Calu3 (cell line): ENCODE measurements around the gene RNF213. TPM values are rescaled to one million over a fixed set of nuclear protein-coding genes. Genes with fewer than 3 reads are reported as not detected.
"Not testable (repeated sequence)": the region's sequence is repeated elsewhere in the genome, so short reads cannot be mapped to it uniquely, and the experiment has no call there.

Source experiments
- BruUV-seq: library from RNA; stranded (reverse); fragments of 400-500 nt; replicated peaks from 2 replicates; lab custom pipeline; 2021; lab: Mats Ljungman, UMichigan
- CTCF ChIA-PET: fragments of 300-600 bp; sonication (Branson Sonifier 250); formaldehyde crosslinking; loops from one replicate; lab custom pipeline; 2022; ENCODE audit warnings: antibody characterized with exemption; lab: Charles Lee
- DNase-seq: peaks from one replicate; pipeline ENCODE4 v3.0.0; 2022
- H3K27ac Mint-ChIP-seq: one replicate; pipeline ENCODE4 v1.8.0; 2022; ENCODE audit warnings: mixed read lengths; ENCODE audit not compliant: unreplicated experiment
- H3K27me3 Mint-ChIP-seq: one replicate; pipeline ENCODE4 v1.8.0; 2022; ENCODE audit warnings: mixed read lengths; ENCODE audit not compliant: unreplicated experiment
- H3K36me3 Mint-ChIP-seq: one replicate; pipeline ENCODE4 v1.8.0; 2022; ENCODE audit warnings: mild to moderate bottlenecking, moderate library complexity, mixed read lengths; ENCODE audit not compliant: insufficient read depth, unreplicated experiment
- H3K4me1 Mint-ChIP-seq: one replicate; pipeline ENCODE4 v1.8.0; 2022; ENCODE audit warnings: mild to moderate bottlenecking, low read depth, mixed read lengths; ENCODE audit not compliant: unreplicated experiment
- H3K4me3 Mint-ChIP-seq: one replicate; pipeline ENCODE4 v1.8.0; 2022; ENCODE audit warnings: mild to moderate bottlenecking, low read depth, moderate library complexity, mixed read lengths; ENCODE audit not compliant: unreplicated experiment
- H3K9me3 Mint-ChIP-seq: one replicate; pipeline ENCODE4 v1.8.0; 2022; ENCODE audit warnings: low read depth, mixed read lengths; ENCODE audit not compliant: unreplicated experiment
- CTCF ChIP-seq: fragments of 200-600 bp; IDR thresholded peaks from one replicate; pipeline ENCODE4 v1.8.0; 2022; ENCODE audit warnings: antibody characterized with exemption; ENCODE audit not compliant: unreplicated experiment
- intact Hi-C: fragments of 100-400 bp; cut with micrococcal nuclease; formaldehyde crosslinking; loops from one replicate; pipeline ENCODE4 v1.10.0; 2022; ENCODE audit not compliant: unreplicated experiment
- total RNA-seq: library from RNA; stranded (reverse); gene quantifications from 2 replicates; pipeline ENCODE4 v1.2.3, GENCODE V29; 2022

Gene RNF213
- total RNA-seq, 1 experiment from 2014 or later: 221 TPM

- no peak overlapping the region for H3K4me3 Mint-ChIP-seq
- intact Hi-C loops: no loop called here
- BruUV-seq: no TSS peak
- CTCF ChIA-PET: no interaction called here
- no peak overlapping the region for H3K27ac Mint-ChIP-seq
- no peaks in the 10 kb centered on the region for H3K9me3 Mint-ChIP-seq
- no peak for DNase-seq
- TF ChIP-seq CTCF: no peak
- H3K27me3 Mint-ChIP-seq: no peaks in the 10 kb centered on the region
- no peaks in the 10 kb centered on the region for H3K4me1 Mint-ChIP-seq
- H3K36me3 Mint-ChIP-seq: peaks cover 89% of the 10 kb centered on the region
Measured at GRCh38 chr17:80322864-80323263, 62.2 kb downstream of the RNF213 start.

- Mint-ChIP-seq H3K27ac (no peak overlapping the region), H3K4me3 (no peak overlapping the region), H3K27me3 (no peaks in the 10 kb centered on the region), H3K9me3 (no peaks in the 10 kb centered on the region), H3K4me1 (no peaks in the 10 kb centered on the region), H3K36me3 (peaks cover 89% of the 10 kb centered on the region)
- no peak for DNase-seq
- no TSS peak for BruUV-seq
- intact Hi-C loops: no loop called here
- TF ChIP-seq CTCF: no peak
- CTCF ChIA-PET: no interaction called here
Measured at GRCh38 chr17:80323982-80324381, 63.3 kb downstream of the RNF213 start.

- intact Hi-C loops: no loop called here
- TF ChIP-seq CTCF: no peak
- Mint-ChIP-seq H3K36me3 (peaks cover 95% of the 10 kb centered on the region), H3K9me3 (no peaks in the 10 kb centered on the region), H3K27me3 (no peaks in the 10 kb centered on the region), H3K27ac (no peak overlapping the region), H3K4me3 (no peak overlapping the region), H3K4me1 (no peaks in the 10 kb centered on the region)
- CTCF ChIA-PET: no interaction called here
- BruUV-seq: no TSS peak
- DNase-seq: no peak
Measured at GRCh38 chr17:80327518-80327917, 66.9 kb downstream of the RNF213 start.

- CTCF ChIA-PET: no interaction called here
- no peaks in the 10 kb centered on the region for H3K27me3 Mint-ChIP-seq
- H3K36me3 Mint-ChIP-seq: peaks cover 89% of the 10 kb centered on the region
- TF ChIP-seq CTCF: no peak
- DNase-seq: no peak
- BruUV-seq: no TSS peak
- intact Hi-C loops: no loop called here
- no peak overlapping the region for H3K4me3 Mint-ChIP-seq
- H3K4me1 Mint-ChIP-seq: no peaks in the 10 kb centered on the region
- no peak overlapping the region for H3K27ac Mint-ChIP-seq
- H3K9me3 Mint-ChIP-seq: no peaks in the 10 kb centered on the region
Measured at GRCh38 chr17:80328634-80329380, 68.2 kb downstream of the RNF213 start.

- H3K4me3 Mint-ChIP-seq, H3K9me3 Mint-ChIP-seq, H3K27me3 Mint-ChIP-seq, H3K27ac Mint-ChIP-seq, BruUV-seq, intact Hi-C loops, CTCF ChIA-PET, H3K4me1 Mint-ChIP-seq, DNase-seq: not testable (repeated sequence)
- H3K36me3 Mint-ChIP-seq: peaks cover 89% of the 10 kb centered on the region
Measured at GRCh38 chr17:80329421-80329820, 68.8 kb downstream of the RNF213 start.
